WTC11 (cell line): ENCODE data around the gene SLC26A11. TPM values are rescaled to one million over a fixed set of nuclear protein-coding genes. Genes with fewer than 3 reads are reported as not detected.
A peak's percentile ranks its signal among the peaks of the same experiment; 100 is the strongest.
"Not testable (repeated sequence)": the region's sequence is repeated elsewhere in the genome, so short reads cannot be mapped to it uniquely, and the experiment has no call there.

Experiments used
- ATAC-seq: fragments of 200-7000 bp; cut with Tn5 transposase; 2 replicates; pipeline ENCODE4 v1.10.0; 2021; ENCODE audit warnings: mild to moderate bottlenecking, moderate library complexity
- CTCF ChIA-PET: fragments of 300-600 bp; sonication (Branson Sonifier 250); formaldehyde crosslinking; loops from one replicate; lab custom pipeline; 2021; ENCODE audit warnings: antibody characterized with exemption; lab: Charles Lee
- POLR2A ChIA-PET: fragments of 350-600 bp; sonication (Branson Sonifier 250); formaldehyde crosslinking; loops from one replicate; lab custom pipeline; 2021; ENCODE audit warnings: antibody characterized with exemption; lab: Charles Lee
- DNase-seq: peaks from one replicate; pipeline ENCODE4 v3.0.0; 2021; ENCODE audit warnings: low spot score
- H3K27ac Mint-ChIP-seq: 2 replicates; pipeline ENCODE4 v1.8.0; 2021; ENCODE audit warnings: mixed read lengths
- H3K27me3 Mint-ChIP-seq: 2 replicates; pipeline ENCODE4 v1.8.0; 2021; ENCODE audit warnings: low read depth, mild to moderate bottlenecking, moderate library complexity, mixed read lengths
- H3K36me3 Mint-ChIP-seq: 2 replicates; pipeline ENCODE4 v1.8.0; 2021; ENCODE audit warnings: mixed read lengths
- H3K4me1 Mint-ChIP-seq: 2 replicates; pipeline ENCODE4 v1.8.0; 2022; ENCODE audit warnings: mixed read lengths
- H3K4me3 Mint-ChIP-seq: 2 replicates; pipeline ENCODE4 v1.8.0; 2021; ENCODE audit warnings: mild to moderate bottlenecking, moderate library complexity, mixed read lengths
- H3K9me3 Mint-ChIP-seq: 2 replicates; pipeline ENCODE4 v1.8.0; 2021; ENCODE audit warnings: mixed read lengths
- FOXK1 ChIP-seq: sonication (generic); formaldehyde crosslinking; IDR thresholded peaks from 2 replicates; pipeline ENCODE4 v1.8.0; 2022; ENCODE audit warnings: mild to moderate bottlenecking, moderate library complexity, missing genetic modification reagents
- HMGA2 ChIP-seq: fragments of 250-450 bp; sonication (Bioruptor Pico); IDR thresholded peaks from 2 replicates; pipeline ENCODE4 v1.4.0; 2021; ENCODE audit warnings: mild to moderate bottlenecking, moderate library complexity
- KAT7 ChIP-seq: sonication (generic); formaldehyde crosslinking; IDR thresholded peaks from 2 replicates; pipeline ENCODE4 v1.8.1; 2023; ENCODE audit warnings: missing genetic modification reagents, mild to moderate bottlenecking, borderline replicate concordance
- NFATC4 ChIP-seq: fragments of 250-450 bp; sonication (Bioruptor Pico); IDR thresholded peaks from 2 replicates; pipeline ENCODE4 v1.9.0; 2021; ENCODE audit warnings: mild to moderate bottlenecking
- OVOL2 ChIP-seq: fragments of 250-450 bp; sonication (Bioruptor Pico); IDR thresholded peaks from 2 replicates; pipeline ENCODE4 v1.9.0; 2021; ENCODE audit warnings: mild to moderate bottlenecking, borderline replicate concordance
- ZNF671 ChIP-seq: fragments of 250-450 bp; sonication (Bioruptor Pico); IDR thresholded peaks from 2 replicates; pipeline ENCODE4 v1.8.0; 2021; ENCODE audit warnings: mild to moderate bottlenecking
- total RNA-seq: library from RNA; stranded (reverse); gene quantifications from 3 replicates; pipeline ENCODE4 v1.2.3, GENCODE V29; 2021
- TF ChIP-seq, protein P1 (sequence below): sonication (generic); formaldehyde crosslinking; IDR thresholded peaks from 2 replicates; pipeline ENCODE4 v1.8.1; 2023; ENCODE audit warnings: mild to moderate bottlenecking, missing genetic modification reagents
- TF ChIP-seq, protein P2 (sequence below): sonication (generic); formaldehyde crosslinking; IDR thresholded peaks from 2 replicates; pipeline ENCODE4 v1.8.1; 2023; ENCODE audit warnings: mild to moderate bottlenecking, missing genetic modification reagents, borderline replicate concordance
- TF ChIP-seq, protein P3 (sequence below): sonication (generic); formaldehyde crosslinking; IDR thresholded peaks from 2 replicates; pipeline ENCODE4 v1.8.1; 2022; ENCODE audit warnings: low read depth, missing genetic modification reagents, borderline replicate concordance
- TF ChIP-seq, protein P4 (sequence below): sonication (generic); formaldehyde crosslinking; IDR thresholded peaks from 2 replicates; pipeline ENCODE4 v1.8.1; 2023; ENCODE audit warnings: mild to moderate bottlenecking, missing genetic modification reagents, moderate library complexity
- TF ChIP-seq, protein P5 (sequence below): sonication (generic); formaldehyde crosslinking; IDR thresholded peaks from 2 replicates; pipeline ENCODE4 v1.8.1; 2022; ENCODE audit warnings: missing genetic modification reagents, borderline replicate concordance

SLC26A11 gene
- total RNA-seq, 1 experiment from 2014 or later: 26.4 TPM

DNA sequence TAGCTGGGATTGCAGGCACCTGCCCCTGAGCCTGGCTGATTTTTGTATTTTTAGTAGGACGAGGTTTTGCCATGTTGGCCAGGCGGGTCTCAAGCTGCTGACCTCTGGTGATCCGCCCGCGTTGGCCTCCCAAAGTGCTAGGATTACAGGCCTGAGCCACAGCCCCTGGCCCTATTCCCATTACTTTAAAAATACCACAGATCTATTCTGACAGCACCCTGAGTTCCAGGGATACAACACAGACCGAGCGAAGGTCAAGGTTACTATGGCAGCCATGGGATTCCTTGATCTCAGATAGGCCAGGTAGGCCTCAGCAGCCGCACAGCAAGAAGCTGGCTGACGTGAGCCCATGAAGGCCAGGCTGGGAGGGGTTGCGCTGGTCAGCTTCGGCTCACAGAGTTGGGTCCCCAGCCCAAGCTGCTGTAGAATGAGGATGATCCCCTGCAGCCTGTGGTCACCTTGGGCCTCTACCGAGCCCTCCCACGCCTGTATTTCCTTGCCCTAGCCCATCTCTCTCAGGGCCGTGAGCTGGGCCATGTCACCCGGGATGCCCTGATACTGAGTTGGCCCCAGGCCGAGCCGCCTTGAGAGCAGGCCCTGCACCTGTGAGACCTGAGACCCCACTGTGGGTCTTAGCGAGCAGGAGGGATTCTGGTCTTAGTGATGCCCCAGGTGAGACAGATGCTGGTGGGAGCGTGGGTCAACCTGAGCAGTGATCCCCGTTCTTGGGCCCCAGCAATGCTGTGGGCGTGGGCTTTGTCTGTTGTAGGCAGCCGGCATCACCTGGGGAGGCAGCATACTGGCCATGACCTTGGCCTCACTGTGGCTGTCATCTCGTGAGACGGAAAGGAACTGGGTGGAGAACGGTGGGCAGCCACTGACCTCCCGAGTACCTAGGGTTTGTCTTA lies 23.6 kb downstream of the SLC26A11 start:
- Mint-ChIP-seq H3K27me3 (no peaks in the 10 kb centered on the region), H3K27ac (no peak overlapping the region), H3K4me3 (no peak overlapping the region), H3K36me3 (peaks cover 34% of the 10 kb centered on the region), H3K9me3 (no peaks in the 10 kb centered on the region), H3K4me1 (no peaks in the 10 kb centered on the region)
- ChIA-PET POLR2A (no interaction called here), CTCF (no interaction called here)
- ATAC-seq (no peak), DNase-seq (no peak)
- TF ChIP-seq ZNF671: no peak
- TF ChIP-seq OVOL2 (CRISPR knock-in tag): no peak
- no peak for TF ChIP-seq FOXK1 (CRISPR knock-in tag)
- TF ChIP-seq, protein P1, sequence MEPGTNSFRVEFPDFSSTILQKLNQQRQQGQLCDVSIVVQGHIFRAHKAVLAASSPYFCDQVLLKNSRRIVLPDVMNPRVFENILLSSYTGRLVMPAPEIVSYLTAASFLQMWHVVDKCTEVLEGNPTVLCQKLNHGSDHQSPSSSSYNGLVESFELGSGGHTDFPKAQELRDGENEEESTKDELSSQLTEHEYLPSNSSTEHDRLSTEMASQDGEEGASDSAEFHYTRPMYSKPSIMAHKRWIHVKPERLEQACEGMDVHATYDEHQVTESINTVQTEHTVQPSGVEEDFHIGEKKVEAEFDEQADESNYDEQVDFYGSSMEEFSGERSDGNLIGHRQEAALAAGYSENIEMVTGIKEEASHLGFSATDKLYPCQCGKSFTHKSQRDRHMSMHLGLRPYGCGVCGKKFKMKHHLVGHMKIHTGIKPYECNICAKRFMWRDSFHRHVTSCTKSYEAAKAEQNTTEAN (CRISPR knock-in tag): no peak
- TF ChIP-seq, protein P2, sequence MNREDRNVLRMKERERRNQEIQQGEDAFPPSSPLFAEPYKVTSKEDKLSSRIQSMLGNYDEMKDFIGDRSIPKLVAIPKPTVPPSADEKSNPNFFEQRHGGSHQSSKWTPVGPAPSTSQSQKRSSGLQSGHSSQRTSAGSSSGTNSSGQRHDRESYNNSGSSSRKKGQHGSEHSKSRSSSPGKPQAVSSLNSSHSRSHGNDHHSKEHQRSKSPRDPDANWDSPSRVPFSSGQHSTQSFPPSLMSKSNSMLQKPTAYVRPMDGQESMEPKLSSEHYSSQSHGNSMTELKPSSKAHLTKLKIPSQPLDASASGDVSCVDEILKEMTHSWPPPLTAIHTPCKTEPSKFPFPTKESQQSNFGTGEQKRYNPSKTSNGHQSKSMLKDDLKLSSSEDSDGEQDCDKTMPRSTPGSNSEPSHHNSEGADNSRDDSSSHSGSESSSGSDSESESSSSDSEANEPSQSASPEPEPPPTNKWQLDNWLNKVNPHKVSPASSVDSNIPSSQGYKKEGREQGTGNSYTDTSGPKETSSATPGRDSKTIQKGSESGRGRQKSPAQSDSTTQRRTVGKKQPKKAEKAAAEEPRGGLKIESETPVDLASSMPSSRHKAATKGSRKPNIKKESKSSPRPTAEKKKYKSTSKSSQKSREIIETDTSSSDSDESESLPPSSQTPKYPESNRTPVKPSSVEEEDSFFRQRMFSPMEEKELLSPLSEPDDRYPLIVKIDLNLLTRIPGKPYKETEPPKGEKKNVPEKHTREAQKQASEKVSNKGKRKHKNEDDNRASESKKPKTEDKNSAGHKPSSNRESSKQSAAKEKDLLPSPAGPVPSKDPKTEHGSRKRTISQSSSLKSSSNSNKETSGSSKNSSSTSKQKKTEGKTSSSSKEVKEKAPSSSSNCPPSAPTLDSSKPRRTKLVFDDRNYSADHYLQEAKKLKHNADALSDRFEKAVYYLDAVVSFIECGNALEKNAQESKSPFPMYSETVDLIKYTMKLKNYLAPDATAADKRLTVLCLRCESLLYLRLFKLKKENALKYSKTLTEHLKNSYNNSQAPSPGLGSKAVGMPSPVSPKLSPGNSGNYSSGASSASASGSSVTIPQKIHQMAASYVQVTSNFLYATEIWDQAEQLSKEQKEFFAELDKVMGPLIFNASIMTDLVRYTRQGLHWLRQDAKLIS: no peak
- TF ChIP-seq KAT7 (CRISPR knock-in tag): no peak
- TF ChIP-seq, protein P3, sequence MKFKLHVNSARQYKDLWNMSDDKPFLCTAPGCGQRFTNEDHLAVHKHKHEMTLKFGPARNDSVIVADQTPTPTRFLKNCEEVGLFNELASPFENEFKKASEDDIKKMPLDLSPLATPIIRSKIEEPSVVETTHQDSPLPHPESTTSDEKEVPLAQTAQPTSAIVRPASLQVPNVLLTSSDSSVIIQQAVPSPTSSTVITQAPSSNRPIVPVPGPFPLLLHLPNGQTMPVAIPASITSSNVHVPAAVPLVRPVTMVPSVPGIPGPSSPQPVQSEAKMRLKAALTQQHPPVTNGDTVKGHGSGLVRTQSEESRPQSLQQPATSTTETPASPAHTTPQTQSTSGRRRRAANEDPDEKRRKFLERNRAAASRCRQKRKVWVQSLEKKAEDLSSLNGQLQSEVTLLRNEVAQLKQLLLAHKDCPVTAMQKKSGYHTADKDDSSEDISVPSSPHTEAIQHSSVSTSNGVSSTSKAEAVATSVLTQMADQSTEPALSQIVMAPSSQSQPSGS (CRISPR knock-in tag): no peak
- TF ChIP-seq, protein P4, sequence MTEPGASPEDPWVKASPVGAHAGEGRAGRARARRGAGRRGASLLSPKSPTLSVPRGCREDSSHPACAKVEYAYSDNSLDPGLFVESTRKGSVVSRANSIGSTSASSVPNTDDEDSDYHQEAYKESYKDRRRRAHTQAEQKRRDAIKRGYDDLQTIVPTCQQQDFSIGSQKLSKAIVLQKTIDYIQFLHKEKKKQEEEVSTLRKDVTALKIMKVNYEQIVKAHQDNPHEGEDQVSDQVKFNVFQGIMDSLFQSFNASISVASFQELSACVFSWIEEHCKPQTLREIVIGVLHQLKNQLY (CRISPR knock-in tag): no peak

DNA sequence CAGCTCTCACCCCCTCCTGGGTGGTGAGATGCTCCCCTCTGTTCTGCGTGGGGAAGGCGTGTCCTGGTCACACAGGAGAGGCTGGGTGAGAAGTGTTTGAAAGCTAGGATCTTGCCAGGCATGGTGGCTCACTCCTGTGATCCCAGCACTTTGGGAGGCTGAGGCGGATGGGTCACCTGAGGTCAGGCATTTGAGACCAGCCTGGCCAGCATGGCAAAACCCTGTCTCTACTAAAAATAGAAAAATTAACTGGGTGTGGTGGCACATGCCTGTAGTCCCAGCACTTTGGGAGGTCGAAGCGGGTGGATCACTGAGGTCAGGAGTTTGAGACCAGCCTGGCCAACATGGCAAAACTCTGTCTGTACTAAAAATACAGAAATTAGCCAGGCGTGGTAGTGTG lies 24.2 kb downstream of the SLC26A11 start:
- ATAC-seq, POLR2A ChIA-PET, H3K27me3 Mint-ChIP-seq, H3K9me3 Mint-ChIP-seq, H3K27ac Mint-ChIP-seq, DNase-seq, H3K4me3 Mint-ChIP-seq, H3K4me1 Mint-ChIP-seq: not testable (repeated sequence)
- peaks cover 34% of the 10 kb centered on the region for H3K36me3 Mint-ChIP-seq
- CTCF ChIA-PET: interaction anchor here (0.7 kb wide), 1 partner anchor 251 kb away, joined by 4 read pairs; no protein-coding TSS in a partner anchor

DNA sequence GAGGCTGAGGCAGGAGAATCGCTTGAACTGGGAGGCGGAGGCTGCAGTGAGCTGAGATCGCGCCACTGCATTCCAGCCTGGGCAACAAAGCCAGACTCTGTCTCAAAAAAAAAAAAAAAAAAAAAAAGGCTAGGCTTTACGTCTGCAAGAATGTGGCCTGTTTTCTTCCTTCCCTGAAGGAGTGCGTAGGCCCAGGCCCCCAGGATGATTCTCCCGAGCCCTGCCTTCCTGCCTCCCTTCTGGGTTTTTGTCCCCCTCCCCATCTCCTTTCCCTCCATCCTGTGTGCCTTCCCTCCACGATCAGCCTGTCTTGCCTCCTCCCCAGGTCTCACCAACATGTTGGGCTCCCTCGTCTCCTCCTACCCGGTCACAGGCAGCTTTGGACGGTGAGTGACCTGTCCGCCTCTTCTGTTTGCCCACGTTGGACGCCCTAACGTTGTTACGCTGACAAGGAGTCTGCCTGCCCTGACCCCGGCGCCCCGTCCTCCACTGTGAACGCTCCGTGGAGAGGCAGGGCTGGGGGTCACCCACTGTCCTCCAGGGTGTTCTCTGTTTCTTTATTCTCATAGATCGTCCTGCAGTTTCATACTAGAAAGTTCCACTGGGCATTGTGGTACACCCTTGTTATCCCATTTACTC lies 24.8 kb downstream of the SLC26A11 start:
- Mint-ChIP-seq H3K27ac (peak overlapping the region; percentile 92), H3K4me3 (no peak overlapping the region), H3K27me3 (no peaks in the 10 kb centered on the region), H3K4me1 (no peaks in the 10 kb centered on the region), H3K36me3 (peaks cover 30% of the 10 kb centered on the region), H3K9me3 (no peaks in the 10 kb centered on the region)
- DNase-seq (no peak), ATAC-seq (no peak)
- ChIA-PET CTCF (interaction anchor here (0.7 kb wide), 1 partner anchor 251 kb away, joined by 4 read pairs; no protein-coding TSS in a partner anchor), POLR2A (no interaction called here)
- no peak for TF ChIP-seq HMGA2 (CRISPR knock-in tag)
- TF ChIP-seq, protein P5, sequence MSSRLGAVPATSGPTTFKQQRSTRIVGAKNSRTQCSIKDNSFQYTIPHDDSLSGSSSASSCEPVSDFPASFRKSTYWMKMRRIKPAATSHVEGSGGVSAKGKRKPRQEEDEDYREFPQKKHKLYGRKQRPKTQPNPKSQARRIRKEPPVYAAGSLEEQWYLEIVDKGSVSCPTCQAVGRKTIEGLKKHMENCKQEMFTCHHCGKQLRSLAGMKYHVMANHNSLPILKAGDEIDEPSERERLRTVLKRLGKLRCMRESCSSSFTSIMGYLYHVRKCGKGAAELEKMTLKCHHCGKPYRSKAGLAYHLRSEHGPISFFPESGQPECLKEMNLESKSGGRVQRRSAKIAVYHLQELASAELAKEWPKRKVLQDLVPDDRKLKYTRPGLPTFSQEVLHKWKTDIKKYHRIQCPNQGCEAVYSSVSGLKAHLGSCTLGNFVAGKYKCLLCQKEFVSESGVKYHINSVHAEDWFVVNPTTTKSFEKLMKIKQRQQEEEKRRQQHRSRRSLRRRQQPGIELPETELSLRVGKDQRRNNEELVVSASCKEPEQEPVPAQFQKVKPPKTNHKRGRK: no peak
- no peak for TF ChIP-seq NFATC4 (CRISPR knock-in tag)
